Measurements from ENCODE around the gene SPECC1L. TPM values are rescaled to one million over a fixed set of nuclear protein-coding genes. Genes with fewer than 3 reads are reported as not detected.
"Not testable (repeated sequence)": the region's sequence is repeated elsewhere in the genome, so short reads cannot be mapped to it uniquely, and the experiment has no call there.

Gene SPECC1L
- total RNA-seq, 1 donor from 2014 or later, result 35.9 TPM

- H3K27ac Mint-ChIP-seq; DNase-seq (ENCODE audit: low spot score); H3K4me3 Mint-ChIP-seq (ENCODE audit: low read depth); intact Hi-C loops (cut with micrococcal nuclease); H3K27me3 Mint-ChIP-seq (ENCODE audit: low read depth); H3K9me3 Mint-ChIP-seq: not testable (repeated sequence)
- Mint-ChIP-seq H3K4me1 (ENCODE audit: low read depth) (peaks cover 24% of the 10 kb centered on the region), H3K36me3 (ENCODE audit: low read depth) (peaks cover 17% of the 10 kb centered on the region)
These were observed 28.0 kb downstream of the SPECC1L start for GRCh38 chr22:24298497-24299155.

GRCh38 chr22:24300522-24300921, 29.9 kb downstream of the SPECC1L start:
- DNase-seq (ENCODE audit: low spot score); intact Hi-C loops (cut with micrococcal nuclease); H3K27ac Mint-ChIP-seq; H3K27me3 Mint-ChIP-seq (ENCODE audit: low read depth); H3K9me3 Mint-ChIP-seq; H3K4me3 Mint-ChIP-seq (ENCODE audit: low read depth): not testable (repeated sequence)
- peaks cover 34% of the 10 kb centered on the region for H3K36me3 Mint-ChIP-seq (ENCODE audit: low read depth)
- peaks cover 41% of the 10 kb centered on the region for H3K4me1 Mint-ChIP-seq (ENCODE audit: low read depth)

DNA sequence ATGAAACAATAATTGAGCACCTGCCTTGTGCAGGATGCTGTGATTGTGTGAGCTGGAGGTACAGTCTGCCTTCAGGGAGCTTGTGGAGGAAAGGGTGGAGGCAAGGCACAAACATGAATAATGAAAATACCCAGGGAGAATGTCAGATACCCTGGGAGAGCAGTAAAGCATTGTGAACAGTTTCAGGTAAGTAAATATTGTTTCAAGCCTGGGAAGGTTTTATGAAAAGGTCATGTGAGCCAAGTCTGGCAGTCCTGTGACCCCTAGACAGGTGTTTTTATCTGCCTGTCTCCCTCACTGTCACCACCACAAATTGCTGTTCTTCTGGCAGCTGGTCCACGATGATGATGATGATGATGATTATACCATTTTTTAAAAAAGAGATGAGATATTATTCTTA, 32.0 kb downstream of the SPECC1L start:
- Mint-ChIP-seq H3K36me3 (ENCODE audit: low read depth) (peaks cover 51% of the 10 kb centered on the region), H3K27me3 (ENCODE audit: low read depth) (no peaks in the 10 kb centered on the region), H3K27ac (no peak overlapping the region), H3K9me3 (no peaks in the 10 kb centered on the region), H3K4me1 (ENCODE audit: low read depth) (peaks cover 47% of the 10 kb centered on the region), H3K4me3 (ENCODE audit: low read depth) (no peak overlapping the region)
- intact Hi-C loops (cut with micrococcal nuclease), result no loop called here
- DNase-seq (ENCODE audit: low spot score), result no peak

- H3K4me1 Mint-ChIP-seq (ENCODE audit: low read depth), result peaks cover 47% of the 10 kb centered on the region
- H3K36me3 Mint-ChIP-seq (ENCODE audit: low read depth), result peaks cover 53% of the 10 kb centered on the region
- H3K27ac Mint-ChIP-seq, result no peak overlapping the region
- intact Hi-C loops (cut with micrococcal nuclease), result no loop called here
- H3K27me3 Mint-ChIP-seq (ENCODE audit: low read depth), result no peaks in the 10 kb centered on the region
- H3K9me3 Mint-ChIP-seq, result no peaks in the 10 kb centered on the region
- no peak for DNase-seq (ENCODE audit: low spot score)
- no peak overlapping the region for H3K4me3 Mint-ChIP-seq (ENCODE audit: low read depth)
These were observed 32.4 kb downstream of the SPECC1L start for GRCh38 chr22:24303007-24303406.

GRCh38 chr22:24304062-24304675, 33.5 kb downstream of the SPECC1L start:
- H3K4me3 Mint-ChIP-seq (ENCODE audit: low read depth), result no peak overlapping the region
- H3K27me3 Mint-ChIP-seq (ENCODE audit: low read depth), result no peaks in the 10 kb centered on the region
- DNase-seq (ENCODE audit: low spot score), result no peak

GRCh38 chr22:24305260-24305692, 34.6 kb downstream of the SPECC1L start:
- no peak for DNase-seq (ENCODE audit: low spot score)
- H3K36me3 Mint-ChIP-seq (ENCODE audit: low read depth), result peaks cover 64% of the 10 kb centered on the region
- H3K27ac Mint-ChIP-seq, result peak overlapping the region; percentile 16
- H3K27me3 Mint-ChIP-seq (ENCODE audit: low read depth), result no peaks in the 10 kb centered on the region
- H3K4me1 Mint-ChIP-seq (ENCODE audit: low read depth), result peaks cover 37% of the 10 kb centered on the region
- peak overlapping the region; percentile 5 for H3K4me3 Mint-ChIP-seq (ENCODE audit: low read depth)
- H3K9me3 Mint-ChIP-seq, result no peaks in the 10 kb centered on the region
- intact Hi-C loops (cut with micrococcal nuclease), result loop anchor here (1.0 kb wide), 1 partner anchor 20 kb away; no protein-coding TSS in a partner anchor

More at GRCh38 chr22:24304062-24304675, 33.5 kb downstream of the SPECC1L start:
- peaks cover 41% of the 10 kb centered on the region for H3K4me1 Mint-ChIP-seq (ENCODE audit: low read depth)
- no peak overlapping the region for H3K27ac Mint-ChIP-seq
- peaks cover 62% of the 10 kb centered on the region for H3K36me3 Mint-ChIP-seq (ENCODE audit: low read depth)
- no peaks in the 10 kb centered on the region for H3K9me3 Mint-ChIP-seq
- intact Hi-C loops (cut with micrococcal nuclease), result no loop called here

DNA sequence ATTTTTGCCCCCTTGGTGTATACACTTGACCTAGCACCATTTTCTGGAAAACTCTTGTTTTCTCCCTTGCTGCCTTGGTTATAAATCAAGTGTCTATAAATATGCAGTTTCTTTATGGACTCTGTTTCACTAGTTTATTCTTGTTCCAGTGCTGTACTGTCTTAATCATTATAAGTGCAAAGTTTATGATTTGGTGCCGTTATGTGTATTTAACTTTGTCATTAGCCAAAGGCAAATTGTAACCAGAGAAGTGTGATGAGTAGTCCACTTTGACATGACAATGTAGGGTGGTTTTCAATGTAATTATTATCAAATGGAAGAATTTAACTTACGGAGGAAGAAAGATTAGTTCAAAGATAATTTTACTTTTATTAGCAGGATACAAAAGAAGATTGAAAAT, 40.3 kb downstream of the SPECC1L start:
- Mint-ChIP-seq H3K9me3 (no peaks in the 10 kb centered on the region), H3K4me3 (ENCODE audit: low read depth) (no peak overlapping the region), H3K27ac (no peak overlapping the region), H3K27me3 (ENCODE audit: low read depth) (no peaks in the 10 kb centered on the region), H3K36me3 (ENCODE audit: low read depth) (peaks cover 56% of the 10 kb centered on the region), H3K4me1 (ENCODE audit: low read depth) (peaks cover 17% of the 10 kb centered on the region)
- DNase-seq (ENCODE audit: low spot score), result no peak
- intact Hi-C loops (cut with micrococcal nuclease), result no loop called here

GRCh38 chr22:24315367-24315966, 44.8 kb downstream of the SPECC1L start:
- Mint-ChIP-seq H3K9me3 (no peaks in the 10 kb centered on the region), H3K27me3 (ENCODE audit: low read depth) (no peaks in the 10 kb centered on the region), H3K4me3 (ENCODE audit: low read depth) (no peak overlapping the region), H3K4me1 (ENCODE audit: low read depth) (peaks cover 13% of the 10 kb centered on the region), H3K27ac (no peak overlapping the region), H3K36me3 (ENCODE audit: low read depth) (peaks cover 36% of the 10 kb centered on the region)
- DNase-seq (ENCODE audit: low spot score), result no peak
- intact Hi-C loops (cut with micrococcal nuclease), result no loop called here

DNA sequence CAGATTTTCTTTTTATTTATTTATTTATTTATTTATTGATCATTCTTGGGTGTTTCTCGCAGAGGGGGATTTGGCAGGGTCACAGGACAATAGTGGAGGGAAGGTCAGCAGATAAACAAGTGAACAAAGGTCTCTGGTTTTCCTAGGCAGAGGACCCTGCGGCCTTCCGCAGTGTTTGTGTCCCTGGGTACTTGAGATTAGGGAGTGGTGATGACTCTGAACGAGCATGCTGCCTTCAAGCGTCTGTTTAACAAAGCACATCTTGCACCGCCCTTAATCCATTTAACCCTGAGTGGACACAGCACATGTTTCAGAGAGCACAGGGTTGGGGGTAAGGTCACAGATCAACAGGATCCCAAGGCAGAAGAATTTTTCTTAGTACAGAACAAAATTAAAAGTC, 45.6 kb downstream of the SPECC1L start:
- H3K4me3 Mint-ChIP-seq (ENCODE audit: low read depth), result not testable (repeated sequence)

DNA sequence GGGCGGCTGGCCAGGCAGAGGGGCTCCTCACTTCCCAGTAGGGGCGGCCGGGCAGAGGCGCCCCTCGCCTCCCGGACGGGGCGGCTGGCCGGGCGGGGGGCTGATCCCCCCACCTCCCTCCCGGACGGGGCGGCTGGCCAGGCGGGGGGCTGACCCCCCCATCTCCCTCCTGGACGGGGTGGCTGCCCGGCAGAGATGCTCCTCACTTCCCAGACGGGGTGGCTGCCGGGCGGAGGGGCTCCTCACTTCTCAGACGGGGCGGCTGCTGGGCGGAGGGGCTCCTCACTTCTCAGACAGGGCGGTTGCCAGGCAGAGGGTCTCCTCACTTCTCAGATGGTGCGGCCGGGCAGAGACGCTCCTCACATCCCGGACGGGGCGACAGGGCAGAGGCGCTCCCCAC, 46.9 kb downstream of the SPECC1L start:
- DNase-seq (ENCODE audit: low spot score); H3K4me3 Mint-ChIP-seq (ENCODE audit: low read depth); H3K27ac Mint-ChIP-seq; H3K9me3 Mint-ChIP-seq; H3K27me3 Mint-ChIP-seq (ENCODE audit: low read depth); intact Hi-C loops (cut with micrococcal nuclease): not testable (repeated sequence)
- Mint-ChIP-seq H3K36me3 (ENCODE audit: low read depth) (peaks cover 52% of the 10 kb centered on the region), H3K4me1 (ENCODE audit: low read depth) (peaks cover 13% of the 10 kb centered on the region)

More for the DNA sequence above, 45.6 kb downstream of the SPECC1L start:
- H3K27ac Mint-ChIP-seq; DNase-seq (ENCODE audit: low spot score); intact Hi-C loops (cut with micrococcal nuclease); H3K27me3 Mint-ChIP-seq (ENCODE audit: low read depth); H3K9me3 Mint-ChIP-seq: not testable (repeated sequence)
- Mint-ChIP-seq H3K36me3 (ENCODE audit: low read depth) (peaks cover 40% of the 10 kb centered on the region), H3K4me1 (ENCODE audit: low read depth) (peaks cover 13% of the 10 kb centered on the region)

DNA sequence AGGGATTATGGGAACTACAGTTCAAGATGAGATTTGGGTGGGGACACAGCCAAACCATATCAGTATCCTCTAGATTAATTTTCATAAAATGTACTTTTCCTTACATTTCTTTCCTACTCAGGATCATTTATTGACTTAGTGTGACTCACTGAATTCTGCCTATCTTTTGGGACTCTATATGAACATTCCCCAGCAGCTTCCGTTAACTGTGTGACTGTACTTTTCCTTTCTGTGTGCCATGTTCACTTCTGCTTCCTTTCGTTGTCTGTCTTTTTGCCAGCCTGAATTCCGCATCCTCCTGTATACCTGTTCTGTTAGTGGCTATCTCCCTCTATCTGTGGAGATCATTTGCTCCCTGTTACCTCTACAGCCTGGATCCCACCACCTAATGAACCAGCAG, 48.8 kb downstream of the SPECC1L start:
- Mint-ChIP-seq H3K36me3 (ENCODE audit: low read depth) (peaks cover 53% of the 10 kb centered on the region), H3K27me3 (ENCODE audit: low read depth) (no peaks in the 10 kb centered on the region), H3K4me1 (ENCODE audit: low read depth) (peaks cover 15% of the 10 kb centered on the region), H3K4me3 (ENCODE audit: low read depth) (no peak overlapping the region), H3K27ac (no peak overlapping the region), H3K9me3 (no peaks in the 10 kb centered on the region)
- DNase-seq (ENCODE audit: low spot score), result no peak
- intact Hi-C loops (cut with micrococcal nuclease), result no loop called here

- no peaks in the 10 kb centered on the region for H3K9me3 Mint-ChIP-seq
- no peak overlapping the region for H3K27ac Mint-ChIP-seq
- intact Hi-C loops (cut with micrococcal nuclease), result no loop called here
- H3K36me3 Mint-ChIP-seq (ENCODE audit: low read depth), result peaks cover 48% of the 10 kb centered on the region
- no peaks in the 10 kb centered on the region for H3K27me3 Mint-ChIP-seq (ENCODE audit: low read depth)
- no peak for DNase-seq (ENCODE audit: low spot score)
- H3K4me3 Mint-ChIP-seq (ENCODE audit: low read depth), result no peak overlapping the region
- H3K4me1 Mint-ChIP-seq (ENCODE audit: low read depth), result peaks cover 20% of the 10 kb centered on the region
These were observed 51.4 kb downstream of the SPECC1L start for GRCh38 chr22:24321999-24322398.

DNA sequence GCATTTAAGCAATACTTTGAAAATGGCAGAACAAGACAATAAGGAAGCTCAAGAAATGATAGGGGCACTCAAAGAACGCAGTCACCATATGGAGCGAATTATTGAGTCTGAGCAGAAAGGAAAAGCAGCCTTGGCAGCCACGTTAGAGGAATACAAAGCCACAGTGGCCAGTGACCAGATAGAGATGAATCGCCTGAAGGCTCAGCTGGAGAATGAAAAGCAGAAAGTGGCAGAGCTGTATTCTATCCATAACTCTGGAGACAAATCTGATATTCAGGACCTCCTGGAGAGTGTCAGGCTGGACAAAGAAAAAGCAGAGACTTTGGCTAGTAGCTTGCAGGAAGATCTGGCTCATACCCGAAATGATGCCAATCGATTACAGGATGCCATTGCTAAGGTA, 51.9 kb downstream of the SPECC1L start:
- H3K36me3 Mint-ChIP-seq (ENCODE audit: low read depth), result peaks cover 53% of the 10 kb centered on the region
- H3K4me3 Mint-ChIP-seq (ENCODE audit: low read depth), result no peak overlapping the region
- intact Hi-C loops (cut with micrococcal nuclease), result no loop called here
- DNase-seq (ENCODE audit: low spot score), result no peak
- H3K4me1 Mint-ChIP-seq (ENCODE audit: low read depth), result peaks cover 20% of the 10 kb centered on the region
- no peaks in the 10 kb centered on the region for H3K27me3 Mint-ChIP-seq (ENCODE audit: low read depth)
- no peaks in the 10 kb centered on the region for H3K9me3 Mint-ChIP-seq
- no peak overlapping the region for H3K27ac Mint-ChIP-seq
